ENCODE measurements around the gene BSG. TPM values are rescaled to one million over a fixed set of nuclear protein-coding genes. Genes with fewer than 3 reads are reported as not detected.

BSG gene
- total and polyA plus RNA-seq, 10 of the 15 experiments (the other 5 are each of a cell fraction or from before 2014, with no cell fraction given), result 2.8 to 297 (median 199) TPM

DNA sequence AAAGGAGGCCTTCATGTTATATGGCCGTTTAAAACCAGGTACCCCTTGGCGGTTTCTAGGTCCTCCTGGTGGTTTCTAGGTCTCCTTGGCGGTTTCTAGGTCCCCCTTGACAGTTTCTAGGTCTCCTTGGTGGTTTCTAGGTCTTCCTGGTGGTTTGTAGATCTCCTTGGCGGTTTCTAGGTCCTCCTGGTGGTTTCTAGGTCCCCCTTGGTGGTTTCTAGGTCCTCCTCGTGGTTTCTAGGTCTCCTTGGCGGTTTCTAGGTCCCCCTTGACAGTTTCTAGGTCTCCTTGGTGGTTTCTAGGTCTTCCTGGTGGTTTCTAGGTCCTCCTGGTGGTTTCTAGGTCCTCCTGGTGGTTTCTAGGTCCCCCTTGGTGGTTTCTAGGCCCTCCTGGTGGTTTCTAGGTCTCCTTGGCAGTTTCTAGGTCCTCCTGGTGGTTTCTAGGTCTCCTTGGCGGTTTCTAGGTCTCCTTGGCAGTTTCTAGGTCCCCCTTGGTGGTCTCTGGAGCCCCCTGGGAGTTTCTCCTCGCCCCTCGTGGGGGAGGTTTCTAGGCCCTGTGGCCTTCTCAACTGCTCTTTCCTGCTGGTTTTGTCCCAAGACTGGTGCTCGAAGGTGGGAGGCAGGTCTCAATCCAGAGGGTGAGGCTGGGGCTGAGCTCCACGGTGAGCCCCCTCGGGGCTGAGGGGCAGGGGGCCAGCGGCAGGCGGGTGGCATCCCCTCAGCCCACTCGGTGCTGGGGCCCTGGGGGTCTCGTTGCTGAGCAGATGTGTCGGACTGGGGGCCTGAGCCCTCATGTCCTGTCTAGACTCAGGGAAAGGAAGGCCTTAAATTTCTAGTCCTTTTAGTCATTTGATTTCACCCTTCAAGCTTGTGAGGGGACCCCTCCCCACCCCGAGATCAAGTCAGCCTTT, 25.3 kb downstream of the BSG start (continued):
- TF ChIP-seq MEF2A (IDR thresholded peaks at IDR 0.05; ENCODE audit: insufficient read depth, low read depth, low read length) (no peak), SIX5 (IDR thresholded peaks at IDR 0.05; ENCODE audit: low read depth, low read length, severe bottlenecking) (no peak), CHD1 (IDR thresholded peaks at IDR 0.05; ENCODE audit: low read depth, low read length) (no peak), CREM (IDR thresholded peaks at IDR 0.05; ENCODE audit: low read depth) (no peak), RUNX3 (IDR thresholded peaks at IDR 0.05; ENCODE audit: low read length) (peak; percentile 72), CHD4 (IDR thresholded peaks at IDR 0.05) (no peak), TCF7 (IDR thresholded peaks at IDR 0.05; ENCODE audit: borderline replicate concordance) (no peak), MYC (IDR thresholded peaks at IDR 0.05; ENCODE audit: insufficient read depth, insufficient read length, insufficient replicate concordance, low read length, severe bottlenecking) (no peak), ZNF622 (IDR thresholded peaks at IDR 0.05) (no peak), SMARCA5 (IDR thresholded peaks at IDR 0.05) (peak; percentile 100), ETV6 (conservative IDR thresholded peaks at IDR 0.05 in 1 of 2, IDR thresholded peaks at IDR 0.05 in 1 of 2; ENCODE audit: borderline replicate concordance in 1 of 2, low read depth in 1 of 2) (no peak), ZNF24 (IDR thresholded peaks at IDR 0.05) (no peak), SRF (IDR thresholded peaks at IDR 0.05; ENCODE audit: low read depth in 2 of 2, low read length in 2 of 2) (no peak), CEBPB (IDR thresholded peaks at IDR 0.05; ENCODE audit: borderline replicate concordance in 1 of 2, low read depth in 2 of 2, low read length in 2 of 2) (no peak), RELA (IDR thresholded peaks at IDR 0.05; ENCODE audit: borderline replicate concordance, partially characterized antibody) (no peak), RCOR1 (conservative IDR thresholded peaks at IDR 0.05; ENCODE audit: low read depth, low read length) (peak; percentile 98), SREBF2 (IDR thresholded peaks at IDR 0.05; ENCODE audit: low read length) (no peak), ATF7 (IDR thresholded peaks at IDR 0.05; ENCODE audit: low read depth) (no peak)
- TF ChIP-seq, protein P1, sequence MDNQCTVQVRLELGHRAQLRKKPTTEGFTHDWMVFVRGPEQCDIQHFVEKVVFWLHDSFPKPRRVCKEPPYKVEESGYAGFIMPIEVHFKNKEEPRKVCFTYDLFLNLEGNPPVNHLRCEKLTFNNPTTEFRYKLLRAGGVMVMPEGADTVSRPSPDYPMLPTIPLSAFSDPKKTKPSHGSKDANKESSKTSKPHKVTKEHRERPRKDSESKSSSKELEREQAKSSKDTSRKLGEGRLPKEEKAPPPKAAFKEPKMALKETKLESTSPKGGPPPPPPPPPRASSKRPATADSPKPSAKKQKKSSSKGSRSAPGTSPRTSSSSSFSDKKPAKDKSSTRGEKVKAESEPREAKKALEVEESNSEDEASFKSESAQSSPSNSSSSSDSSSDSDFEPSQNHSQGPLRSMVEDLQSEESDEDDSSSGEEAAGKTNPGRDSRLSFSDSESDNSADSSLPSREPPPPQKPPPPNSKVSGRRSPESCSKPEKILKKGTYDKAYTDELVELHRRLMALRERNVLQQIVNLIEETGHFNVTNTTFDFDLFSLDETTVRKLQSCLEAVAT (IDR thresholded peaks at IDR 0.05), result peak; percentile 94
- TF ChIP-seq, protein P2, sequence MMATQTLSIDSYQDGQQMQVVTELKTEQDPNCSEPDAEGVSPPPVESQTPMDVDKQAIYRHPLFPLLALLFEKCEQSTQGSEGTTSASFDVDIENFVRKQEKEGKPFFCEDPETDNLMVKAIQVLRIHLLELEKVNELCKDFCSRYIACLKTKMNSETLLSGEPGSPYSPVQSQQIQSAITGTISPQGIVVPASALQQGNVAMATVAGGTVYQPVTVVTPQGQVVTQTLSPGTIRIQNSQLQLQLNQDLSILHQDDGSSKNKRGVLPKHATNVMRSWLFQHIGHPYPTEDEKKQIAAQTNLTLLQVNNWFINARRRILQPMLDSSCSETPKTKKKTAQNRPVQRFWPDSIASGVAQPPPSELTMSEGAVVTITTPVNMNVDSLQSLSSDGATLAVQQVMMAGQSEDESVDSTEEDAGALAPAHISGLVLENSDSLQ (IDR thresholded peaks at IDR 0.05), result no peak
- TF ChIP-seq, protein P3, sequence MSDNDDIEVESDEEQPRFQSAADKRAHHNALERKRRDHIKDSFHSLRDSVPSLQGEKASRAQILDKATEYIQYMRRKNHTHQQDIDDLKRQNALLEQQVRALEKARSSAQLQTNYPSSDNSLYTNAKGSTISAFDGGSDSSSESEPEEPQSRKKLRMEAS (IDR thresholded peaks at IDR 0.05; ENCODE audit: low read depth, low read length), result no peak
- TF ChIP-seq, protein P4, sequence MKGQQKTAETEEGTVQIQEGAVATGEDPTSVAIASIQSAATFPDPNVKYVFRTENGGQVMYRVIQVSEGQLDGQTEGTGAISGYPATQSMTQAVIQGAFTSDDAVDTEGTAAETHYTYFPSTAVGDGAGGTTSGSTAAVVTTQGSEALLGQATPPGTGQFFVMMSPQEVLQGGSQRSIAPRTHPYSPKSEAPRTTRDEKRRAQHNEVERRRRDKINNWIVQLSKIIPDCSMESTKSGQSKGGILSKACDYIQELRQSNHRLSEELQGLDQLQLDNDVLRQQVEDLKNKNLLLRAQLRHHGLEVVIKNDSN (IDR thresholded peaks at IDR 0.05; ENCODE audit: borderline replicate concordance, extremely low read length, insufficient read depth, low read depth, low read length), result peak; percentile 30
- TF ChIP-seq, protein P5, sequence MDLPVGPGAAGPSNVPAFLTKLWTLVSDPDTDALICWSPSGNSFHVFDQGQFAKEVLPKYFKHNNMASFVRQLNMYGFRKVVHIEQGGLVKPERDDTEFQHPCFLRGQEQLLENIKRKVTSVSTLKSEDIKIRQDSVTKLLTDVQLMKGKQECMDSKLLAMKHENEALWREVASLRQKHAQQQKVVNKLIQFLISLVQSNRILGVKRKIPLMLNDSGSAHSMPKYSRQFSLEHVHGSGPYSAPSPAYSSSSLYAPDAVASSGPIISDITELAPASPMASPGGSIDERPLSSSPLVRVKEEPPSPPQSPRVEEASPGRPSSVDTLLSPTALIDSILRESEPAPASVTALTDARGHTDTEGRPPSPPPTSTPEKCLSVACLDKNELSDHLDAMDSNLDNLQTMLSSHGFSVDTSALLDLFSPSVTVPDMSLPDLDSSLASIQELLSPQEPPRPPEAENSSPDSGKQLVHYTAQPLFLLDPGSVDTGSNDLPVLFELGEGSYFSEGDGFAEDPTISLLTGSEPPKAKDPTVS (IDR thresholded peaks at IDR 0.05; ENCODE audit: low read depth, low read length), result peak; percentile 81; the same call in 1 of the 2 replicates
